Astrocyte of the spinal cord (primary cell): ENCODE data around the gene SLAMF8.

Experiments used
- DNase-seq: peaks from one replicate; pipeline ENCODE4 v3.0.0; 2011; ENCODE audit warnings: low read depth, low spot score
- H3K4me3 ChIP-seq: 2 replicates; pipeline ENCODE4 v1.5.1; 2011; ENCODE audit warnings: low read depth, mild to moderate bottlenecking, low read length, moderate library complexity
- CTCF ChIP-seq: IDR thresholded peaks from 2 replicates; pipeline ENCODE4 v1.5.1; 2012; ENCODE audit warnings: low read depth, mild to moderate bottlenecking, low read length, inconsistent platforms
- in situ Hi-C: cut with HindIII; loops from 2 replicates; pipeline ENCODE4 v1.10.0; 2017; ENCODE audit warnings: low sequenced_read_pairs

The SLAMF8 gene

DNA sequence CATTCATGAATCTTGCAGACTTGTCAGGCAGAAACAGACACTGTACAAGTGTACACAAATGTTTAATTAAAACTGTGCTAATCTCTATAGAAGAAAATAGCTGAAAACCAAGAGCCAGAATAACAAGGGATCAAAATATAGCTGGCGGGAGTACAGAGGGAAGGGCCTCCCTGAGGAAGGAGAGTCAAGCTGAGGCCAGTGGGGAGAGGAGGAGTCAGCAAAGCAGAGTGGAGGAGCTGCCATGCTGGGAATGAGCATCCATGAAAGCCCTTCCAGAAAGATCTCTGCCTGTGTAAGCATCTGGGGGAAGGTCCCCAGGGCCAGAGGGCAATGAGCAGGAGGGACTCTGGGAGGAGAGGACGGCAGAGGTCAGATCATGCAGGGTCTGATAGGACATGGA, 15.1 kb downstream of the SLAMF8 start:
- TF ChIP-seq CTCF: no peak
- no peak overlapping the region for H3K4me3 ChIP-seq
- in situ Hi-C loops: no loop called here
- DNase-seq: no peak

- DNase-seq: no peak
- TF ChIP-seq CTCF: no peak
- in situ Hi-C loops: no loop called here
- no peak overlapping the region for H3K4me3 ChIP-seq
Measured at GRCh38 chr1:159843459-159843858, 16.8 kb downstream of the SLAMF8 start.

DNA sequence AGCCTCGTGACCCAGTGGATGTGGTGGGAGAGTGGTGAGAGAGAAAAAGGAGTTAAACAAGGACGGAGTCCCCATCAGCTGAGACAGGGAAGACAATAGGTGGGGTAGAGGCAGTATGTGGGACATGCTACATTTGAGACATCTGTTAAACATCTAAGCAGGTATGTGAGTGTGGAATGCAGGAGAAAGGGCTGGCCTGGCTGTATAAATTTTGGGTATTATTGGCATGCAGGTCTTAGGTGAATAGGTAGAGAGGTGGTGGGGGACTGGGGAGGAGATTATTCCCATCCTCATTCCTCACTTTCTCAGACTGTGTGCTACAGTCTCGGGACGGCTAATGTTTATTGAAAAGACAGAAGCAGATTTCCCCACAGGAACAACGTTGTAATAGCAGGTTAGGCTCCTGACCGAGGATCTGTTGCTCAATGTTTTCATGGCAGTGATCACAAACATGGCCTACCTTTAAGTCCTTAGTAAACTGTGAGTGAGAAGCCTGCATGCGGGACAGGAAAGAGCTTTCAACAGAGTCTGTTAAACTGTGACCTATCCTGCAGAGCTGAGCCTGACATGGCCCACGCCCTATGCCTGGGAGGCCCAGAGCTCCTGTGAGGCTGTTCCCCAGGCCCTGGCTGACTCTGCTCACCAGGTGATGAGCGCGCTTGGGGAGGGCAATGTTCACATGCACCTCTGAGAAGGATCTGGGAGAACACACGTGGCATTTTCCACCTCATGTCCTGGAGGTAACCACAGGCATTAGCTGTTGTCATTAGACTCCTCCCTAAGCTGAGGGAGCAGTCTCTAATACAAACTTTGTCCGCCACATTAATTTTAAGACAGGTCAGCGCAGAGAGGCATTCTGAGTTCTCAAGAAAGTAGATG, 19.3 kb downstream of the SLAMF8 start:
- no peak for DNase-seq
- TF ChIP-seq CTCF: no peak
- H3K4me3 ChIP-seq: no peak overlapping the region
- in situ Hi-C loops: no loop called here

DNA sequence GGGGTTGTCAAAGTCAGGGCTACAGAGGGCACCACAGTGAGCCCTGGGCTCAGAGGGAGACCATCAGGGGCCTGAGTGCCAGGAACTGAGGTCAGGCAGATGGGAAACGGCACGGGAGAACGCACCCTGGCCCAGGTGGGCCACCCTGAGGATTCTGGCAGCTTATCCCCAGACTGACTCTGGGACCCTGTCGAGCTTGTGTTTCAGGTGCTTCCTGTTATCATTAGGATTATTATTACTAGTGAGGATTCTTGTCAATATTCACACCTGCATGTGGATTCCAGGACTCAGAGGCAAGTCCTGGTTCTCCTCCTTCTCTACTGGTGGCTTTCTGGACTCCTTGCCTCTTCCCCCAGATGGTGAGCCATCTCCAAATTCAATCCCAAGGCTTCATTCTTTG, 20.6 kb downstream of the SLAMF8 start:
- DNase-seq: no peak
- no peak overlapping the region for H3K4me3 ChIP-seq
- in situ Hi-C loops: no loop called here
- TF ChIP-seq CTCF: no peak

- no peak overlapping the region for H3K4me3 ChIP-seq
- TF ChIP-seq CTCF: no peak
- DNase-seq: no peak
- in situ Hi-C loops: no loop called here
Measured at GRCh38 chr1:159848326-159848725, 21.7 kb downstream of the SLAMF8 start.

GRCh38 chr1:159849626-159850366, 23.1 kb downstream of the SLAMF8 start:
- peak; percentile 25 for DNase-seq
- in situ Hi-C loops: no loop called here
- no peak for TF ChIP-seq CTCF
- no peak overlapping the region for H3K4me3 ChIP-seq
